HG02588 (cell line): ENCODE results near the gene POTEM.
"Not testable (repeated sequence)": the region's sequence is repeated elsewhere in the genome, so short reads cannot be mapped to it uniquely, and the experiment has no call there.

Source experiments
- ATAC-seq: cut with Tn5 transposase; IDR thresholded peaks from one replicate; pipeline ENCODE4 v1.9.1; 2021; ENCODE audit warnings: mild to moderate bottlenecking, moderate library complexity; ENCODE audit not compliant: unreplicated experiment

POTEM gene

GRCh38 chr14:19036811-19037382 lies 69.7 kb downstream of the POTEM start:
- ATAC-seq = not testable (repeated sequence)

DNA sequence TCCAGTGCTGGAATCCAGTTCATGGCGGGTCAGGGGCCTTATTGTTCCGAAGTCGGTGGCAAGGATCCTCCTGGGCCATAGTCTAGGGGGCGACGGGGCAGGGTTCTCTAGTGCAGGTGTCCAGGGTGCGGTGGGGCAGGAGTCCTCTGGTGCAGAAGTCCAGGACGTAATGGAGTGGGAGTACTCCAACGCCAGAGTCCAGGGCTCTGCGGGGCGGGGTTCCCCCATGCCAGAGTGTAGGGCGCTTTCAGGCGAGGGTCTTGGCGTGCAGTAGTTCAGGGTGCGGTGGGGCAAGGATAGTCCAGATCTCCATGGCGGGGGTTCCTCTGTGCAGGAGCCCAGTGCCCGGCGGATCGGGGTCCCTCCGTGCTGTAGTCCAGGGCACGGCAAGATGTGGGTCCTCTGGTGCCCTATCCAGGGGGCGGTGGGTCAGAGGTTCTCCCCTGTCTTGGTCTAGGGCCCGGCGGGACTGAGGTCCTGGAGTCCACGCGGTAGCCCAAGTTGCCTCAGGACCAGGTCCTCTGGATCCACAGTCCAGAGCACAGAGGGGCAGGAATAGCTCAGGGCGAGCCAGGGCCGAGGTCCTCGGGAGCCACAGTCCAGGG lies 70.9 kb downstream of the POTEM start:
- not testable (repeated sequence) for ATAC-seq

GRCh38 chr14:19038785-19039184 lies 71.6 kb downstream of the POTEM start:
- ATAC-seq = not testable (repeated sequence)

DNA sequence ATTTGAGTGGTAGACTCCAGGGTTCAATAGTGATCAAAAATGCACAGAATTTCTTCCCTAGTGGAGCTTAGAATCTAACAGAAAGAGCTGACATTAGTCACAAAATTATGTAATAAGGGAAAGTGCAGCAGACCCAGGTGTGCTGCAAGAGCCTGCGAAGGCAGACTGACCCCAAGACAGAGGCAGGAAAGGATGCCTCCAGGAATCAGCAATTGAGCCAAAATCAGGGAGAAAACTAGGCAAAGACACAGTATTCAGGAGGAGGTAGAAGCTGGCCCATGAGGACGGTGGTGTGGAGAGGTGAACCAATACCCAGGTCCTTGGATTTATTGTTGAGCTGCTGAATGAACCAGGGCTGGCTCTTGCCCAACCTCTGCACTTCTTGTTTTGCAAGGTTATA lies 76.2 kb downstream of the POTEM start:
- ATAC-seq = not testable (repeated sequence)
